GM19238 (cell line): Measurements from ENCODE around the gene BRD1.

Source experiments
- DNase-seq: peaks from one replicate; pipeline ENCODE4 v3.0.0; 2011; ENCODE audit warnings: low spot score; ENCODE audit not compliant: insufficient read length

Gene BRD1

DNA sequence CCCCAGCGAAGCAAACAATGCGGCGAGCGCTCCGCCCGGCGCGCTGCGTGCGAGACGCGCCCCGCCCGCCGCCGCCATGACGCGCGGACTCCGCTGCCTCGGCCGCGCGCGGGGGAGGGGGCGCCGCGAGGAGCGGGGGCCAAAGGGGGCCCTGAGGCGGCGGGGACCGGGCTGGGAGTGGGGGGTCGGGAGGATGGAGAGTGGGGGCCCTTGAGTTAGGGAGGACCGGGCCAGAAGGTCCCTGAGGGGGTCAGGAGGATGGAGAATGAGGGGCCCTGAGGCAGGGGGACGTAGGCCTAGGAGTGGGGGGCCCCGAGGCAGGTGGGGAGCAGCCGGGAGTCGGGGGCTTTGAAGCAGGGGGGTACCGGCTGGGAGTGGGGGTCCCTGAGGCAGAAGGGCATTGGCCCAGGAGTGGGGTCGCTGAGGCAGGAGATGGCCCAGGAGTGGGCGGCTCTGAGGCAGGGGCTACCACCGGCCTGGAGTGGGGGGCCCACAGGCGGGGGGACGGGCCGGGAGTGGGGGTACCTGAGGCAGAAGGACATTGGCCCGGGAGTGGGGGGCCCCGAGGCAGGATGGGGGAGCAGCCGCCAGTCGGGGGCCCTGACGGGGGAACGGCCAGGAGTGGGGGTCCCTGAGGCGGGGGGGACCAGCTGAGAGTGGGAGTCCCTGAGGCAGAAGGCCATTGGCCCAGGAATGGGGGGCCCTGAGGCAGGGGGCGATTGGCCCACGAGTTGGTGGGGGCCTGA is at the start of gene BRD1:
Gene BRD1, minus strand, starts transcription at position 21 of the 746 bp plus-strand sequence. CDS start 3,556 bp downstream, outside the sequence.
- DNase-seq = peak; percentile 71

DNA sequence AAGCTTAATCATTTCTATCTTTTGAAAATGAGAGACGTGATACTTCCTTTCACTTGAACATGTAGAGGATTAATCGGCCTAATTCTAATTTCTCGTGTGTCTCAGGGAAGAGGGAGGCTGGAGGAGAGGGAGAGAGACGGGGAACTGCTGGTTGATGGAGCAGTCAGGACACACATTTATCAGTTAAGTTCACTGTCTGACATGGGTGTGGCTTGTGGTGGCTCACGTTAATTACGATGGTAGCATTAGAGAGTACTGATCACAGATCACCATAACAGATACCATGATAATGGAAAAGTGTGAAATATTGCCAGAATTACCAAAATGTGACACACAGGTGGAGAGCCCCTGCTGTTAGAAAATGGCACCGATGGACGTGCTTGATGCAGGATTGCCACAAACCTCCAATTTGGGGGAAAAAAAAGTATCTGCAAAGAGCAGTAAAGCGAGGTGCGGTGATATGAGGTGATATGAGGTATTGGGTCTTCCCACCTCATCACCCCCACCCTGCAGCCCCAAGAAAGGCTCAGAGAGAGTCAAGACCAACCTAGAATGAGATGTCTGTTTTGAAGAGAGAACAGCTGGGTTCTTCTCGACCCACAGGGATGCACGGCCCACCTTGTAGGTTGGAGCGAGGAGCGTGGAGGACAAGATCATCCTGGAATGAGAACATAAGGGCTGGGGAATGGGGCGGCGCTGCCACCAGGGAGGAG is 45.7 kb upstream of the BRD1 start:
- no peak for DNase-seq

DNA sequence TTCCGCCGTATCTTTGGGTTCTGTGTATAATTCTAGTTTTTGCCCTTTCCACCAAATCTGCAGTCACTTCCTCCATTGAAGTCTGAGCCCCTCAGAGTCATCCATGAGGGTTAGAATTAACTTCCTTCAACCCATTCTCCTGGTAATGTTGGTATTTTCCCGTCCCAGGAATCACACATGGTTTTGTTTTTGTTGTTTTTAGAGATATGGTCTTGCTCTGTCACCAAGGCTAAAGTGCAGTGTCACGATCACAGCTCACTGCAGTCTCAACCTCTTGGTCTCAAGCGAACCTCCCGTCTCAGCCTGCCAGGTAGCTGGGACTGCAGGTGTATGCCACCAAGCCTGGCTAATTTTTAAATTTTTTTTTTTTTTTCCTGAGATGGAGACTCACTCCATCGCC is 44.7 kb upstream of the BRD1 start:
- DNase-seq = no peak

DNA sequence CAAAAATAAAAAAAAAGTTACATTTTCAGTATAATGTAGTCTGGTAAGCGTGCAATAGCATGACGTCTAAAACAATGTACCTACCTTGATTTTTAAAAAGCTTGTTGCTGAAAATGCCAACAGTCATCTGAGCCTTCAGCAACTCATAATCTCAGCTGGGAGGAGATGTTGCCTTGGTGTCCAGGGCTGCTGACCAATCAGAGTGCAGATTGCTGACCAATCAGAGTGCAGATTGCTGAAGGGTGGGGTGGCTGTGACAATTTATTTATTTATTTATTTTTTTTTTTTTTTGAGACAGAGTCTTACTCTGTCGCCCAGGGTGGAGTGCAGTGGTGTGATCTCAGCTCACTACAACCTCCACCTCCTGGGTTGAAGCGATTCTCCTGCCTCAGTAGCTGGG is 43.8 kb upstream of the BRD1 start:
- DNase-seq = no peak

DNA sequence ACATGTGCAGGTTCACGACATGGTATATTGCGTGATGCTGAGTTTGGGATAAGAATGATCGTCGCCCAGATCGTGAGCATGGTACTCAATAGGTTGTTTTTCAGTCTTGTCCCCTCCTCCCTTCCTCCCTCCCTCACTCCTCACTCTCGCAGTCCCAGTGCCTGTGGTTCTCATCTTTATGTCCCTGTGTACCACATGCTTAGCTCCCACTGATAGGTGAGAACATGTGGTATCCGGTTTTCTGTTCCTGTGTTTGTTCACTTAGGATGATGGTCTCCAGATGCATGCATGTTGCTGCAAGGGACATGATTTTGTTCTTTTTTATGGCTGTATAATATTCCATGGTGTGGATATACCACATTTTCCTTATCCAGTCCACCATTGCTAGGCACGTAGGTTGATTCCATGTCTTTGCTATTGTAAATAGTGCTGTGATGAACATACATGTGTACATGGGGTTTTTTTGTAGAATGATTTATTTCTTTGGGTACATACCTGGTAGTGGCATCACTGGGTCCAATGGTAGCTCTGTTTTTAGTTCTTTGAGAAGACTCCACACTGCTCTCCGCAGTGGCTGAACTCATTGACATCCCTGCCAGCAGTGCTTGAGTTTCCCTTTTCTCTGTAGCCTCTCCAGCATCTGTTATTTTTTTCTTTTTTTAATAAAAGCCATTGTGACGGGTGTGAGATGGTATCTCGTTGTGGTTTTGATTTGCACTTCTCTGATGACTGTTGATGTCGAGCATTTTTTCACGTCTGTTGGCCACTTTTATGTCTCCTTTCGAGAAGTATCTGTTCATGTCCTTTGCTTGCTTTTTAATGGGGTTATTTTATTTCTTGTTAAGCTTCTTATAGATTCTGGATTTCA is 42.4 kb upstream of the BRD1 start:
- no peak for DNase-seq

DNA sequence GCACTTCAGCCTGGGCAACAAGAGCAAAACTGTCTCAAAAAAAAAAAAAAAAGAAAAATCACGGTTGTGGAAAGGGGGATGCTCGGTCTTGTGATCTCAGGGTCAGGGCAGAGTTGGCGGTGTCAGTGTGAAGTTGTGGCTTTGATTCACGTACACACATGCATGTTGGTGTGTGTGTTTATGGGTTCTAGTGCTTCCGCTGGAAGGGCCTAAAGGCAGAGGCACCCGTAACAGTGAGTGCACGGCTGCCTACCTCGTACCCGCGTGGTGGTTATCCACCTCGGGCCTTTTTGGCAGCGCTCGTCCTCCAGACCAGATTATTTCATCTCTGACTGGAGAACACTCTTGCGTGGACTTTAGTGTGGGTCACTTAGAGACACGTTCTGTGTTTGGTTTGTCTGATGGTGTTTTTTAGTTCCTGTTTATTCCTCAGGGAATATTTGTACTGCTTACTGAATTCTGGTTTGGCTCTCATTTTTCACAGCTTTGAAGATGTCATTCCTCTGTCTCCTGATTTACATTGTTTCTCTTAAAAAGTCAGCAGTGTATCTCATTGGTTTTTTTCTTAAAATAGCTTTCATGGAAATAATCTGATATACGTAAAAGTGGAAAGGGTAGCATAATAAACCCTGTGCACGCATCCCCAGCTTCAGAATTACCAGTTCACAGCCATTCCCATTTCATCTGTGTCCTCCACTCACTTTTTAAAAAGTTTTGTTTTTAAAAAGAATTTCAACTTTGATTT is 41.6 kb upstream of the BRD1 start:
- DNase-seq = no peak

DNA sequence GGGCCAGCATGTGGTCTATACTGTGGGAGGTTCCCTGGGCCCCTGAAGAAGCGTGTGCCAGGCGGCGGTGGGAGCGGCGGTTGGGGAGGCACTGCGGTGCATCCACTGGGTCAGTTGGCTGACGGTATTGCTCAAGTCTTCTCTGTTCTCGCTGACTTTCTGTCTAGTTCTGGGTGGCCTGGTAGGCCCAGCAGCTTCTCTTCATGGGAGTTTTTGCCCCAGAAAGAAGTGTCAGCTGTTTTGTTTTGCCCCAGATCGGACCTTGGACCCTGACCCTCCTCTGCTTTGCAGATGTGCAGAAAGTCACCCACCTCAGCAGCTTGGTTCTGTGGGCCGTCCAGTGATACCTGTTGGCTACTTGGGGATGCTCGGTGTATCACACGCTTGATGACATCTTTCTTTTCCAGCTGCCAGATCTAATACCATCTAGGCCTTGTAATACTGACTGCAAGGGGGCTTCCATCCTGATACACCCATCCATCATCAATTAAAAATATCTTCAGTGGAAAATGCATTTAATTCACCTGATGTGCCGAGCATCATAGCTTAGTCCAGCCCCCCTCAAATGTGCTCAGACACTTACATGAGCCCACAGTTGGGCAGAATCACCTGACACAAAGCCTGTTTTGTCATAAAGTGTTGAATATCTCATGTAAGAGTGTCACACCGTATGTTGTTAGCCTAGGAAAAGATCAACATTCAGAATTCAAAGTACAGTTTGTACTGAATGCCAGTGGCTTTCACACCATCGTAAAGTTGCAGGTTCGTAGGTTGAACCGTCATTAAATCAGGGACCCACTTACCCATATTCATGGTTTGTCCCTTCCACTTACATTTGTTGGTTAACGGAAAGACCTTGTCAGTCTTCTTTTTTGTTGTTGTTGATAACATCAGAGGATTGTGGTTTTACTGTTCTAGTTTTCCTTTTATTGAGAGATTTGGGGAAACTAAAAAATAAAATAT is 39.9 kb upstream of the BRD1 start:
- no peak for DNase-seq

DNA sequence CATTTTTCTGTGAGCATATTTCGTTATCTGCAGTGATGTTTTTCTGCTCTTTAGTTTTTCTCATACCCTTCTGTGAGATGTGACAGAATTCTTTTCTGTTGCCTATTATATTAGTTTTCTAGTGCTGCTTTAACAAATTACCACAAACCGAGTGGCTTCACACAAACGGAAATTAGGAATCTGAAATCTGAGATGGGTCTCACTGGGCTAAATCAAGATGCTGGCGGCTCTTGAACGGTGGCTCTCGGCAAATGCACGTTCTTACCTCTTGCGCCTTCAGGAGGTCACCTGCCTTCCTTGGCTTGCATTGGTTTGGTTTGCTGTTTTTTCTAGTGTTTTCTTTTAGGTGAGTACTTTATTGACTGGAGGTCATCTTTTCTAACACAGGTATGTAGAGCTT is 39.0 kb upstream of the BRD1 start:
- no peak for DNase-seq

DNA sequence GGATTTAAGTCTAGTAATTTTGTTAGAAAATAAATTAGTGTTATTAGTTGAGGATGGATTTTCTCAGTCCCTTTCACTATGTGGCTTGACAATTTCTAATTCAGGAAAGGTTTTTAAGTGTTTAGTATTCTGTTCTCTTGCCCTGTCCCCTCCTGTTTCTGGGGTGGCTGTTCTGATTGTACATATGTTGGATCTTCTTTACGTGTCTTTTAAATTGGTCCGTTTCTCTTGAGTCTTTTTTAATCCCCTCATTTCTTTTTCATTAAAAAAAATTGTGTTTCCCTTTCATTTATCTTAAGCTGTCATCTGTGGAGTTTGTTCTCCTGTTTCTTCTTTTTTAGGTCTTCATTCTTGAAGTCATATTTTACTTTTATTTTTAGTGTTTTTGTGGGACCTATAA is 38.5 kb upstream of the BRD1 start:
- DNase-seq = no peak

DNA sequence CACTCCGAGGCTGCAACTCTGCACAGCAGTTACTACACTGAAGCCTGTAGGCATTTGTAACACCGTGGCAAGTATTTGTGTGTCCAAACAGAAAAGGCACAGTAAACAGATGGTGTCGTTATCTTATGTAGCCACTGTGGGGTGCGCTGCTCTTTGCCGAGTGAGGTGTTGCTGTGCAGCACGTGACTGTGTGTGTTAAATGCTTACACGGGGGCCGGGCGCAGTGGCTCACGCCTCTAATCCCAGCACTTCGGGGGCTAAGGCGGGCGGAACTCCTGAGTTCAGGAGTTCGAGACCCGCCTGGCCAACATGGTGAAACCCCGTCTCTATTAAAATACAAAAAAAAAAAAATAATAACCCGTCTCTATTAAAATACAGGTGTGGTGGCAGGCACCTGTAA is 37.5 kb upstream of the BRD1 start:
- DNase-seq = no peak

DNA sequence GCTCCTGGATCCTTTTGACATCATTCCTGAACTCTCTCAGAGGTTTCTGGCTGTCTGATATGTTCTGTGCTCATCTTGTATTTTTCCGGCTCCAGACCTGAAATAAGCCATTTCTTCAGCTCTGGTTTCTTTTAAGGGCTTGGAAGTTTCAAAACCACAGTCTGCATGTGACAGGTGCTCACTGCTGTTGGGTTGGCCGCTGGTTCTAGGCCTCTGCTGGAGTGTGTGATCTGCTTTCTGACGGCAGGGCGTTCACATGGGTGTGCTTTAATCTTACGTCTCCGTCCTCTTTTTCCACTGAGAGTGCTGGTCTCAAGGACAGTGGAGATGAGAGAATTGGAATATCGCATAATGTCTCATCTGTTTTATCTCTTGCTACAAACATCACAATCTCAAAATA is 36.3 kb upstream of the BRD1 start:
- DNase-seq = no peak

DNA sequence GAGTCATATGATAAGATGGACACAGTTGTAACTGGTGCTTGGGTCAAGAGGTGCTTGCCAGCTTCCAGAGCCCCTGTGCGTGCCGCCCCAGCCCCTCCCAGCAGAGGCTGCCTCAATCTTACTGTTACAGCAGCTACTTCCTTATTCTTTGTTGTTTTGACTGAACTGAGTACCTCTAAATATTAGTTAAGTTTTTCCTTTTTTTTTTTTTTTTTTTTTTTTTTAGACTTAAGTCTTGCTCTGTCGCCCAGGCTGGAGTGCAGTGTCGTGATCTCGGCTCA is 34.8 kb upstream of the BRD1 start:
- DNase-seq = no peak

DNA sequence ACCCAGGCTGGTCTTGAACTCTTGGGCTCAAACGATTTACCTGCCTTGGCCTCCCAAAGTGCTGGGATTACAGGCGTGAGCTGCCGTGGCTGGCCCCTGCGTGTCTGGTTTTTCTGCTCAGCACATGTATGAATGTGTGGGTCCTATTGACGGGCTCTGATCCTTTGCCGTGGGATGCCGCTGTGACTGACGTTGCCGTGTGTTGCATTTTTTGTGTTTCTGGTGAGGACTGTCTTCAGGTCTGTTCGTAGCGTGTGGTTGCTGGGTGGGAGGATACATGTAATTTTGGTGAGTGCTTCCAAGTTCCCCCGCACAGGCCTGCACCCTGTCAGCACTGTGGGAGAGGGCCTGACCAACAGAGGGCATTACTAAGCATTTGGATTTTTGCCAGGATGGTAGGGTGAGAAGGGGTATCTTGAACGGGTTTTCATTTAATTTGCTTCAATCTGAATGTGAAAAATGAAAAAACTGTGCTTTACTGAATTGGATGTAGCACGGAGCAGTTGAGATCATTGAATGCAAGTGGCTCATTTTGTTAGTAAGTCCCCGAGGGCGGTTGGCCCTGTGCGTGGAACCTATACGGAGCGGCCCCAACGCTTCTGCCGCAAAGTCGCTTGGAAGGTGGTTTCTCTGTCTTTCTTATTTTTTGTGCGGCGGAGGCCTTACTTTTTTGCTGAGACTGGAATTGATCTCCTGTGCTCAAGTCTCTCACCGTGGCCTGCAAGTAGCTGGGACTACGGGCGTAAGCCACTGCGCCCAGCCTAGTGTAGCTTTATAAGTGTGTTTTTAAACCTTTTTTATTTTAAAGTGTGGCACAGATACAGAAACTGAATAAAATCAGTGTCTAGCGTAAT is 34.2 kb upstream of the BRD1 start:
- no peak for DNase-seq

DNA sequence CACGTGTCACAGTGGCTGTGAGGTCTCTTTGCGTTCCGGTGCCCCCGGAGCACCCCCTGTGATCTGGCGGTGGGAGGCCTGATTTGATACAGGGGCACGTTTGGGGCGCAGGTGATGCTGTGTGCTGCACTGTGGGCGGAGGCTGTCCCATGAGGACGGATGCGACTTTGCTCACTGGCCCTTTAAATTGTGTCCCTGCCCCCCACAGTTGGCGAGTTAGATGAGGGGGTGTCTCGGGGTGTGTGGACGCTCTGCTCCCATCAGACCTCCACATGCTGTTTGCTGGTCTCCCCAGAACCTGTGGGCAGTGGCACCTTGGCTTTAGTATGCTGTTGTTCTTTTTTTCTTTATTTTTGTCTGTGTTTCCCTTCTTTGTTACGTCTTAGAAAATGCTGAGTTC is 31.2 kb upstream of the BRD1 start:
- DNase-seq = no peak

DNA sequence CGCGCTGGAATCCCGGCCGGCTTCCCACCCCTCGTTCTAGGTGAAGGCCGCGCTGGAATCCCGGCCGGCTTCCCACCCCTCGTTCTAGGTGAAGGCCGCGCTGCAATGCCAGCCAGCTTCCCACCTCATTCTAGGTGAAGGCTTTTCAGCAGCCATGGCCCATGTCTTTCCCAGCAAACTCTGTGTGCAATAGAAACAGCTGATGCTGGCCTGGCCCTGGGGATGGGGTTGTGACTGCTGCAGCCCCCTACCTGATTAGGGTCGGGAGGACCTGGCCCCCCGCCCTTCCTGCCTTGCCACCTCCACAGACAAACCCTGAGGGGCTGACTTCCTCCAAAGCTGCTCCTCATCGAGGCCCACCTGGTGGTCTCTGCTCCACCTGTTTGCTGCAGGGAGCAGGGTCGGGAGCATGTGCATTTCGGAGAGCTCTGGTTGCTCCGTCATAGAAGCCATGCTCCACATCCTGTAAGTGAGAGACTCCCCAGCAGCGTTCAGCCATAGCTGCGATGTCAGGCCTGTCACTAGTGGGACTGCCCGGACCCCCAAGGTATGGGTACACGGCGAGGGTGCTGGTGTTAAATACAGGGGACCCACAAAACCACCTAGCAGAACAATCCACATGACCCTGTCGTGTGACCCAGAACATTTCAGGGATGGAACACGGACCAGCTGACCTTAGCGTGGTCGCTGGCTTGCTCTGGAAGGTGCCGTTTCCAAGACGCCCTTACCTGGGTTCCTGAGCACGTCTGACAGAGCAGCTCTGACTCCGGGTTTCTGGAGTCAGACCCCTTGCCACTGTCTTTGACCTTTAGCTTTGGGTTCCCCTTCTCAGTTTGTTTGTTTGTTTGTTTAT is 29.3 kb upstream of the BRD1 start:
- no peak for DNase-seq

DNA sequence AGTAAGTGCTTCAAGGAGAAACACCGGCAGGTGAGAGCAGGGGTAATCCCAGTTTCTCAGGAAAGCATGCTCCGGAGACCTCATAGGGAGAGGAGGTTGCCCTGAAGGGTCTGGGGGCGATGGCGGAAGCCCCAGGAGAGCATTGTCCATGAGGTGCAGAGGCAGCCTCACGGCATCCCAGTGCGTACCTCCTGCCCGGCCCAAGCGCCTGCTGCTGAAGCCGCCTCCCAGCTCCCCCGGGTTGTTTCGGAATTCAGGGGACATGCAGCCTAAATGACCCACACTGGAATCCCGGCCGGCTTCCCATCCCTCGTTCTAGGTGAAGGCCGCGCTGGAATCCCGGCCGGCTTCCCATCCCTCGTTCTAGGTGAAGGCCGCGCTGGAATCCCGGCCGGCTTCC is 28.7 kb upstream of the BRD1 start:
- no peak for DNase-seq

DNA sequence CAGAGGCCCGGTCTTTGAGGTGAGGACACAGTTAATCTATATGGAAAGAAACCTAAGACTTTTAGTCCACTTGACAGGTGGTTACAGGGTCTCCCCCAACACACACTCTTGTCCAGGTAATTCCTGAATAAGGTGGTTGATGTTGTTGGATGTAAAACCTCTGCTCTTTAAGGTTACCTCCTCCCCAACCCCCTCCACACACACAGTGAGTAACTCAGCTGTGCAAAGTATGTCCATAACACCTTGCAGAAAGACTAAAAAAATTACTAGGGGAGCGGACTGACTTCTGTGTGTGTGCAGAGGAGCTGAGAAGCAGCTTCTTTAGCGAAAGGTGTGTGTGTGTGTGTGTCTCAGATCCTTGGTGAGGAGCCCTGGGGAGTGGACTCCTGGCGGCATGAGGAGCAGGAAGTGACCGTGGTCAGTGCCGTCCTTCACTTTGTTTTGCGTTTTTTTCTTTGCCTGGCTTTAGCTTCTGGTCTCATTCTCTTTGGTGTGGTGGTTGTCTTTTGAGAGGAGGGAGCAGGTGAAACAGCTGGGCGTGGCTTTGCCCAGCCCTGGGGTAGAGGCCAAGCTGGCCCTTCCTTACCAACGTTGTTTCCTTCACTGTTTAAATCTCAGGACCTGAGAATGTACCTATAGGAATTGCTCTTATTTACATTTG is 27.7 kb upstream of the BRD1 start:
- no peak for DNase-seq
